GM19239 (cell line): ENCODE data around the gene MOCOS.
A peak's percentile ranks its signal among the peaks of the same experiment; 100 is the strongest.
"Not testable (repeated sequence)": the region's sequence is repeated elsewhere in the genome, so short reads cannot be mapped to it uniquely, and the experiment has no call there.

Experiments used
- DNase-seq: peaks from one replicate; pipeline ENCODE4 v3.0.0; 2011; ENCODE audit warnings: low spot score; ENCODE audit not compliant: insufficient read length
- FAIRE-seq: peaks from 2 replicates; lab custom pipeline; 2011; peaks lifted over from hg19 to GRCh38; lab: Jason Lieb, UNC

MOCOS gene, protein sequence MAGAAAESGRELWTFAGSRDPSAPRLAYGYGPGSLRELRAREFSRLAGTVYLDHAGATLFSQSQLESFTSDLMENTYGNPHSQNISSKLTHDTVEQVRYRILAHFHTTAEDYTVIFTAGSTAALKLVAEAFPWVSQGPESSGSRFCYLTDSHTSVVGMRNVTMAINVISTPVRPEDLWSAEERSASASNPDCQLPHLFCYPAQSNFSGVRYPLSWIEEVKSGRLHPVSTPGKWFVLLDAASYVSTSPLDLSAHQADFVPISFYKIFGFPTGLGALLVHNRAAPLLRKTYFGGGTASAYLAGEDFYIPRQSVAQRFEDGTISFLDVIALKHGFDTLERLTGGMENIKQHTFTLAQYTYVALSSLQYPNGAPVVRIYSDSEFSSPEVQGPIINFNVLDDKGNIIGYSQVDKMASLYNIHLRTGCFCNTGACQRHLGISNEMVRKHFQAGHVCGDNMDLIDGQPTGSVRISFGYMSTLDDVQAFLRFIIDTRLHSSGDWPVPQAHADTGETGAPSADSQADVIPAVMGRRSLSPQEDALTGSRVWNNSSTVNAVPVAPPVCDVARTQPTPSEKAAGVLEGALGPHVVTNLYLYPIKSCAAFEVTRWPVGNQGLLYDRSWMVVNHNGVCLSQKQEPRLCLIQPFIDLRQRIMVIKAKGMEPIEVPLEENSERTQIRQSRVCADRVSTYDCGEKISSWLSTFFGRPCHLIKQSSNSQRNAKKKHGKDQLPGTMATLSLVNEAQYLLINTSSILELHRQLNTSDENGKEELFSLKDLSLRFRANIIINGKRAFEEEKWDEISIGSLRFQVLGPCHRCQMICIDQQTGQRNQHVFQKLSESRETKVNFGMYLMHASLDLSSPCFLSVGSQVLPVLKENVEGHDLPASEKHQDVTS

GRCh38 chr18:36187193-36187825, at the start of gene MOCOS:
MOCOS (plus strand) TSS chr18:36187497; CDS start chr18:36187540, 43 bp downstream.
- FAIRE-seq: peak; percentile 23
- peak; percentile 83 for DNase-seq

- DNase-seq (no peak), FAIRE-seq (no peak)
These were observed 48.1 kb upstream of the MOCOS start for GRCh38 chr18:36139245-36139644.

DNA sequence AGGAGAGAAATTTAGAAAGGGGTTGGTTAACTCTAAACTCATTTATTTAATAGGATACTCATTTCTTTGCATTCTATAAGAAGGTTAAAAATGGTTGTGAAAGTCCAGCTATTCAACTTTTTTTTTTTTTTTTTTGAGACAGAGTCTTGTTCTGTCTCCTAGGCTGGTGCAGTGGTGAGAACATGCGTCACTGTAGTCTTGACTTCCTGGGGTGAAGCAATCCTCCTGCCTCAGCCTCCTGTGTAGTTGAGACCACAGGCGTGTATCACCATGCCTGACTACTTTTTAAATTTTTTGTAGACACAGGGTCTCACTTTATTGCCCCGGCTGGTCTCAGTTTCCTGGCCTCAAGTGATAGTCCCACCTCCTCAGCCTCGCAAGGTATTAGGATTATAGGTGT, 45.7 kb upstream of the MOCOS start:
- FAIRE-seq (no peak), DNase-seq (no peak)

DNA sequence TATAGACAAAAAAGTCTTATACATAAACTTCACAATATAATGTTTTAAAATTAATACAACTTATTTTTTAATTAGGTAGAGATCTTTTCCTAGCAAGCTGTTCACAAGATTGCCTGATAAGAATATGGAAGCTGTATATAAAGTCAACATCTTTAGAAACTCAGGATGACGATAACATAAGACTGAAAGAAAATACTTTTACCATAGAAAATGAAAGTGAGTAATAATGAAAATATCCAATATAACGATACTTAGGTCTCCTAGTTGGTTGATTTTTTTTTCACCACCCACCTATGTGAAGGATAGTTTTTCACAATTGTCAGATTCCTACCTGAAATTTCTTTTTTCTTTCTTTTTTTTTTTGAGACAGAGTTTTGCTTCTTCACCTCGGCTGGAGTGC, 44.5 kb upstream of the MOCOS start:
- DNase-seq (no peak), FAIRE-seq (no peak)

- no peak for FAIRE-seq
These were observed 43.9 kb upstream of the MOCOS start for GRCh38 chr18:36143391-36143790.

DNA sequence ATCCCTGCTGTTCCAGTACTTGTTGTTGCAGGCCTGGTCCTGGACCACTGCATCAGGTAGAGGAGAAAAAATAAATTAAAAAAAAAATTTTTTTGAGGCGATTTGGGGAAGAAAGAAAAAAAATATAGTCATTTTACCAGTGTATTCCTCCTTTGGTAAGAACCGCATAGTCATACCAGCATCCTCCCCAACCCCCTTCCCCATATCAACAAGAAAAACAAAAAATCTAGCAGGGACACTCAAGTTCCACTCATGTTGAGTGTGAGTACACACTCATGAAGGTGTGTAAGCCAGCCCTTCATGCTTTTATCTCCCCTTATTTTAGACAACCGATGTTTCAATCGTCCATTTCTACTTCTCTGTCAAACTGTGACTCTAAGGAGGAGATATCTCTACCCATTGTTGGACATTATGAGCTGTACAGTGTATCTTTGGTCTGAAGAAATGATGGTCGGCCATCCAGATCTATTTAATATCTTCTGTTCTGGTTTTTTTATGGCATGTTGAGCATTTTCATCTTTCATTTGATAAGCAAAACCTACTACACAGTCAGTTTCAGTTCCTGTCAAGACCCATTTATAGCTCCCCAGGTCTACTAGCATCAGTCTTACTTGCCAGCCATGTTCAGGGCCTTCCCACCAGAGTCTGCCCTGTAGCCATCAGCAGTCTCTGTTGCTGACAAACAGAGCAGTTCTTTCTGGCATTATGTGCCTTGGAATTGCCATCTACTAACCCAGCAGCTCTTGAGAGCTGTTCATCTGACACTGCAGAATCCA, 37.6 kb upstream of the MOCOS start:
- peak; percentile 72 for FAIRE-seq

More at GRCh38 chr18:36143391-36143790, 43.9 kb upstream of the MOCOS start:
- DNase-seq: no peak

DNA sequence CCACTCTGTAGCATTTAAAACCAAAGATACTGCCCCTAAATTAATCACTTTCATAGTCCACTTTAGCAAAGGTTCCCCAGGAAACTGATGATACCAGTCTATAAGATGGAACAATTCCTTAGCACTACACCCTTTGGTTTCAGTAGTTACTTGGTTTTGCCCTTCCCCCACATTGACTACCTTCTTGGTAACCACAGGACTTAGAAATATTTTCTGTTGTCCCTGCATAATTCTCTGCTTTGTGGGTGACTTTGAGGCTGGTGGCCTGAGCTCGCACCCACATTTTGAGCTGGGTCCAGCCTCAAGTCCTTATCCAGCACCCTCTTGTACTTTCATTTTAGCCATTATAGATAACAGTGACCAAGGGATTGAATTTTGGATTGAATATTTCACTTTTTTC, 34.5 kb upstream of the MOCOS start:
- FAIRE-seq (no peak), DNase-seq (no peak)

More for the DNA sequence above, 37.6 kb upstream of the MOCOS start:
- no peak for DNase-seq

- no peak for FAIRE-seq
- no peak for DNase-seq
These were observed 34.1 kb upstream of the MOCOS start for GRCh38 chr18:36153203-36153602.

DNA sequence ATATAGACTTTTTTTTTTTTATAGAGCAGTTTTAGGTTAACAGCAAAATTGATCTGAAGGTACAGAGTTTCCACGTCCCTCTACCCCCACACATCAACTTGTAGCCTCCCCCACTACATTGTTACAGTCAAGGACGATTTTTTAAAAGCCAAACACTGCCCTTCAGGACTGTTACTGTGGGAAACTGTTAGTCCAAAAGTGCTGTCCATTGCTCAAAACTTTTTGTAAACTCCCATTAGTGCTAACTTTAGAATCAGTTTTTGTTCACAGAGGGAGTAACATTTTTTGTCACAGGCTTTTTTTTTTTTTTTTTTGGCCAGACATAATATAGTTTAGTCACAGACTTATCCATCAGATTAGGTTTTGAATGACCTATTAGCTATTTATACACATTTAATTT, 33.5 kb upstream of the MOCOS start:
- DNase-seq: no peak
- no peak for FAIRE-seq

GRCh38 chr18:36155851-36156757, 31.2 kb upstream of the MOCOS start:
- DNase-seq (no peak), FAIRE-seq (no peak)

DNA sequence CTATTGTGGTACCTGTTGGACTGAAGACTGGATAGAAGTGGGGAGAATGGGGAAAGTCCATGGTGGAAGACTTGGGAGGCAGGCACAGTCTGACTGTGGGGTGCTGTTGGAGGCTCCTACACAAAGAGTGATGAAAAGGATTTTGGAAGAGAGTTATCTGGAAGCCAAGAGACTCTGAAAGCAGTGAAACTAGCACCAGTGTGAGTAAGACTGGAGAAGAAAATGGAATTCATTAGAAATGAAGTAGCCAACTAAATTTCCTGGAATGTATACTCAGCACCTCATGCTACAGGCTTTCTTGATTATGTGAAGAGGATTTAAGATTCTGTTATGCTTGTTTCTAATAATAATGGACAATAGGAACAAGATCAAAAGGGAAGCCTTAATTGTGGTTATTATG, 29.9 kb upstream of the MOCOS start:
- FAIRE-seq: no peak
- no peak for DNase-seq

DNA sequence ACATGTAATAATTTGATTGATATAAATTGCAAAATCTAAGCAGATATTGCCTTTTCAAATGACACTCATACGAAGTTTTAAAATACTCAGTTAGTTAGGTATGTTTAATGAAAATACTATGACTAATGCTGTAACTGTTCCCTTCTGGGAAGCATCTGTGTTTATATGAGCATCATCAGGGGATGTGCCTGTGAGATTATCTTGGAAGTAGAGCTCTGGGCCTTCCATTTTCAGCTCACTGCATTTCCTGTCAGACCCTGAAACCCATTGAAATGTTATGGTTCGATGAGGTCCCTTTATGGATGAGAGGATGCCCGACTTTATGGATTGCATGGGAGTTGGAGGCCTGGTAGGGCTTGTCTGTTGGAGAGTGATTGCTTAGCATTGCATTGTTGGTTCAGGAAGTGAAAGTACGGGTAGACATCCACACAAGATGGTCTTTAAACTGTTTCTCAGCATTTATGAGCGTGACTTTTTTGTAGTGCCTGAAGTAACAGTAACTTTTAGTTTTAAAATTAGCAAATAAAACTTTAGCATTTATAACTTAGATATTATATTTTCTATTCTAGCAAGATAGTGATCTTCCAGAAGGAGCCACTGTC, 28.9 kb upstream of the MOCOS start:
- FAIRE-seq (peak; percentile 18), DNase-seq (no peak)

GRCh38 chr18:36160959-36161371, 26.3 kb upstream of the MOCOS start:
- no peak for FAIRE-seq
- DNase-seq: no peak

GRCh38 chr18:36162981-36163380, 24.3 kb upstream of the MOCOS start:
- FAIRE-seq (no peak), DNase-seq (no peak)

- no peak for FAIRE-seq
- DNase-seq: no peak
These were observed 19.5 kb upstream of the MOCOS start for GRCh38 chr18:36167692-36168218.

GRCh38 chr18:36168296-36168695, 19.0 kb upstream of the MOCOS start:
- DNase-seq, FAIRE-seq: not testable (repeated sequence)

DNA sequence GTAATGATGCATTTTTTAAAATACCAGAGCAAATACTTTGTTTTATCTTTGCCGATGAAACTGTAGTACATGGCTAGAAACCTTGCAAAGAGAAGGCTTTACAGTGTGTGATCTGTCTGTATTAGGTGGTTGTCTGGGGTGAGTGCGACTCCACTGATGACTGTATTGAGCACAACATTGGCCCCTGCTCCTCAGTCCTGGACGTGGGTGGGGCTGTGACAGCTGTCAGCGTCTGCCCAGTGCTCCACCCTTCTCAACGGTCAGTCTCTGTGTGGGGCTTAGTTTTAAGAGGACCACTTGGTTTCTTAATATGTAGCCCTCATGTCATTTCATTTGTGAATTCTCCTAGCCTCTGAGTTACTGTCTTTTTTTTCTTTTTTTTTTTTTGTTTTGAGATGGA, 17.4 kb upstream of the MOCOS start:
- DNase-seq (no peak), FAIRE-seq (no peak)

- FAIRE-seq (no peak), DNase-seq (no peak)
These were observed 11.8 kb upstream of the MOCOS start for GRCh38 chr18:36175481-36175880.
